HuH-7.5 (cell line): ENCODE results near the gene RAD50.
"Not testable (repeated sequence)": the region's sequence is repeated elsewhere in the genome, so short reads cannot be mapped to it uniquely, and the experiment has no call there.

Experiments
- DNase-seq: peaks from one replicate; pipeline ENCODE4 v3.0.0; 2011; ENCODE audit warnings: low spot score

Gene RAD50

DNA sequence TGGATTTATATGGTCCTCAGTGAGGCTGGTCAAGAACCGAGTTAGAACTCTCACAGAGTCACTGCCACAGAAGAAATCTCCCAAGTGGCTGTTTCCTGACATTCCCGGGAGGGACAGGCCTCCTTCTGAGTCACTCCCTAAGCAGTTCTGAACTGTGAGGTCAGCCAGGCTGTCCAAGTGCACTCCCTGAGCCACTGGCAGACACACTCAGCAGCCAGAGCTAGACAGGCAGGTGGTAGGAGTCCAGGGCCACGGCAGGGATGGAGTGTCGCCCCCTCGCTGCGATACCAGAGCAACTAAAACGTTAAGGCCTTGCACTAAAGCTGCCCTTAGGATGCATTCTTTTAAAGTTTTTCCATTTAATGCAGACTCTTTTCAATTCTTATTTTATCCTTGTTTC, 120.4 kb downstream of the RAD50 start:
- no peak for DNase-seq

DNA sequence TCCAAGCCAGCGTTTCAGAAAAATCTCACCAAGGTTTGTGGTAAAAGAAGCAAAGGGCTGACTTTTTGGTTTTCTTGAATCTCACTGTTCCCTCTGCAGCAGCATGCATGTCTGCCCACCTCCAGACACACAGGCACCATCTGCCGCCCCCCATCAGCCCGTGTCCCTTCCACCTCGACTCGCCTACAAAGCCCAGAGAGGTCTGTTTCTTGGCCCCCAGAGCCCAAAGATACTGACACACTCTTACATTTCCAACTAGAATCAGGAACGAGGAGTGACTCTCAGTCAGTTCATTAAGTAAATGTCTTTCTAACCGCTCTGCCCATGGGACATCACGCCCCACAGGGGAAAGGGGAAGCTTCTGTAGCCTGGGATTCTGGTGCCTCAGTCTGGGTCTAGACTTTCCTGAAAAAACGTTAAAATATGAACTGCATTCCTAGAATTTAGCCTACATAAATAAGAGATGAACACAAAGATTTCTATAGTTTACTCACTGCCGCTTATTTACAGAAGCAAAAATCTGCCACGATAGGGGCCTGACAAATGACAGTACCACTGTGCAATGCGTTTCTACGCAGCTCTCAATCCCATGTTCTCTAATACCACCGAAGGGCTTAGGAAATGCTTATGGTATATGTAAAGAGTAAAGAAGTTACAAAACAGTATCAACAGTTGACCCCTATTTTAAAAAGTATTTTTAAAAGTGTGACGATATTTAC, 121.1 kb downstream of the RAD50 start:
- no peak for DNase-seq

DNA sequence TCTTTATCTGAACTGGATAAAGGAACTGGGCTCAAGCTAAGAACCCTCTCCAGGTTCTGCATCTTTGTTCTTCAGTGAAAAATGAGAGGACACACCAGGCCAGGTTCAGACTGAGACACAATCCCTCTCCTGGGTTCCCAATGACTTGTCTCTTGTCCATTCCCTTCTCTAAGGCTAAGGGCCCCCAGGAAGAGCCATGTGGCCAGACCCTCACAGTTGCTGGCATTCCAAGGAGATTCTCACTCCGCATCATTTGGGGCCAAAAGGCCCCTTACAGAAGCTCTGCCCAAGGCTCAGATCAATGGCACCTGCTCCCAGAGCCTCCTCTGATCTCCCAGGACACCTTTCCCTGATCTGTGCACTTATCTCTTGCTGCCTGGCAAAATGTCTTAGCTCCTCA, 122.0 kb downstream of the RAD50 start:
- no peak for DNase-seq

DNA sequence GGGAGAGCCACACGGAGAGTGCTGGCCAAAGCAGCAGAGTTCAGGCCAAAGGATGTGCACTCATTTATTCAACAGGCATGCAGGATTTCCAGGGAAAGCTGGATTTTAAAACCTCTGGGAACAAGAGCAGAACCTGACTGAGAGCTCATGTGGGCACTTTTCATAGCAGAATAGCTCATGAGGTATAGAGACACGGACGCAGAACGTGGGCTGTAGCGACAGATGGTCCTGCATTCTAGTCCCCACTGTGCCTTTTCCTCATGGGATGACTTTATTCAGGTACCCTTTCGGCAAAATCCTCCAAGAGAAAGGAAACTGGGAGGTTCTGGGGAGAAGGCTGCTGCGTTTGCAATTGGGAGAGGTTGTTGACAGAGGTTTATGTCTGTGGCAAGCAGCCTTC, 122.4 kb downstream of the RAD50 start:
- DNase-seq: no peak

DNA sequence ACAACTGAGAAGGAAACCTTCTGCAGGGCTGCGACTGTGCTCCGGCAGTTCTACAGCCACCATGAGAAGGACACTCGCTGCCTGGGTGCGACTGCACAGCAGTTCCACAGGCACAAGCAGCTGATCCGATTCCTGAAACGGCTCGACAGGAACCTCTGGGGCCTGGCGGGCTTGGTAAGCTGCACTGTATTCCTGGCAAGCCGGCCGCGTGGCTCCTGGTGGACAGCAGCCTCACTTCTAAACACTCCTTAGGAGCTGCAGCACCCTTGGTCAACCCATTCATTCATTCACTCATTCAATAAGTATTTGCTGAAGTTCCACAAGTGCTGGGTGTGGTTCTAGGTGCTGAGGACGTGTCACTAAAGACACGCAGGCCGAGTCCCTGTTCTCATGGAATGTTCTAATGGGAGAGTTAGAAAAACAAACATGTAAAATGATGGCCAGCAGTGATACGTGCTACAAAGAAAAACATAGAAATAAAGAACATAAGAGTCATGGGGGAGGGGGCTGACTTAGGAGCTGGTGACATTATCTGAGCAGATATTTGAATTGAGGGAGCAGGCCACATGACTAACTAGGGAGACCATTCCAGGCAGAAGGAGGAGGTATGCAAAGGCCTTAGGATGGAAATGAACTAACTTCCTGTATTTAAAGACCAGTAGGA, 123.1 kb downstream of the RAD50 start:
- no peak for DNase-seq

DNA sequence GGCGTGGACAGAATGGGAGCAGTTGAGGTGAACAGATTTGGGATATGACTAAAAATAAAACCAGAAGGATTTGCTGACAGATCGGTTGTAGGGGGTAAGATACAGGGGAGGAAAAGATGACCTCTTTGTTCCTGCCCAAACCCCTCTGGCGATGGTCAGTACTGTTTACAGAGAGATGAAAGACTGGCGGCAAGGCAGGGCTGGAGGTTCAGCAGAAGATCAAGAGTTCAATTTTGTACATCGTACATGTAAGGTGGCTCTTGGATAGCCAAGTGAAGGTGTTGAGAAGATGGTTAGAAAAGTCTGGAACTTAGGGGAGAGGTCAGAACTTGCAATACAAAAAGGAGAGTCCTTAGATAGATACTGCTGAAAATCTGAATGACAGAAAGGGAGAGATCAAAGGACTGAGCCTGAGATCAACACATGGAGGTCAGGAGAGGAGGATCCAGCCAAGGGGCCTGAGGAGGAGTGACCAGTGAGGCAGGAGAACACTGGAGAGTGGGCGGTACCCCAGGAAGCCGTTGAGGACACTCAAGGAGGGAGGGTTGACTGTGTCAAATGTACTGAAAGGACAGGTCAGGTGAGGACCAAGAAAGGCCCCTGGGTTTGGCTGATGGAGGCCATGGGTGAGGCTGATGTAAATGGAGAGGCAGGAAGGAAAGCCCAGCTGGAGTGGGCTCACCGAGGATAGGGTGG, 124.2 kb downstream of the RAD50 start:
- DNase-seq: no peak

DNA sequence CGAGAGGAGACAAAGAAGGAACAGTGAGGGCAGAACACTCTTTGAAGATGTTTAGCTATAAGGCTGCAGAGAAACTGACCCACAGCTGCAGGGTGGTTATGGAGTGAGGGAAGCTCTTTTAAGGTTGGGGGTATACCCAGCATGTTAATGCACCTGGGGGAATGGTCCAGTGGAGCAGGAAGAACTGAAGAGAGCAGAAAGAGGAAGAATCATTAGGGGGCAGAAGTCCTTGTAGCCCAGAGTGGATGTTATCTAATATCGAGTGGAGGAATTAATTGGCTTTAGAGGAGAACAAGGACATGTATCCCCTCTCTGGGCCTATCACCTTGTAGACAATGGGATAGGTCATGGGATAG, 124.7 kb downstream of the RAD50 start:
- DNase-seq: no peak

DNA sequence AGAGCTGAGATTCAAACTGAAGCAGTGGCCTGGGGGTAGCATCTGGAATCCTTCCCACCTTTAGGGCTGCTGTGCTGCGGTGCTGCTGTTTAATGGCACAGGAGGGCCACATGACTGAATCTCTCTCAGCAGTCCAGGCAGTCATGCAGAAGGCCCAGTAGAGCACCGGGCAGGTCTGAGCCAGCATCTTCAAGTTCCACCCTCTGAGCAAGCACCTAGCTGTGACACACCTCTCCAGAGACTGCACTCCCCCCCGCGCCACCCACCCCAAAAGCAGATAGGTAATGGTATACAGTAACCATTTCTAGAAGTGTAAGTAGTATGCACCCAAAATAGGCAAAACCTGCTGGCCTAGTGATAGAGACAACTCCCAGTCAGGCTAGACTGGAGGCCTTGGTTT, 125.2 kb downstream of the RAD50 start:
- no peak for DNase-seq

DNA sequence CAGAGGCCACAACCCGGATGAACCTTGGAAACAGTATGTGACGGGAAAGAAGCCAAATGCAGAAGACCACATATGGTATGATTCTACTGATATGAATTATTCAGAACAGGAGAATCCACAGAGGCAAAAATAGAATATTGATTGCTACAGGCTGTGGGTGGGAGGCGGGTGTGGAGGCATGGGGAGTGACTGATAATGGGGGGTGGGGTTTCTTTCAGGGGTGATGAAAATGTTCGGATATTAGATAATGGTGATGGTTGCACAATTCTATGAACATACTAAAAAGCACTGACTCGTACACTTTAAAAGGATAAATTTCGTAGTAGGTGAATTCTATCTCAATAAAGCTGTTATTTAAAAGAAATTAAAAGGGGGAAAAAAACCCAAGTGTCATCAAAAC, 127.7 kb downstream of the RAD50 start:
- no peak for DNase-seq

DNA sequence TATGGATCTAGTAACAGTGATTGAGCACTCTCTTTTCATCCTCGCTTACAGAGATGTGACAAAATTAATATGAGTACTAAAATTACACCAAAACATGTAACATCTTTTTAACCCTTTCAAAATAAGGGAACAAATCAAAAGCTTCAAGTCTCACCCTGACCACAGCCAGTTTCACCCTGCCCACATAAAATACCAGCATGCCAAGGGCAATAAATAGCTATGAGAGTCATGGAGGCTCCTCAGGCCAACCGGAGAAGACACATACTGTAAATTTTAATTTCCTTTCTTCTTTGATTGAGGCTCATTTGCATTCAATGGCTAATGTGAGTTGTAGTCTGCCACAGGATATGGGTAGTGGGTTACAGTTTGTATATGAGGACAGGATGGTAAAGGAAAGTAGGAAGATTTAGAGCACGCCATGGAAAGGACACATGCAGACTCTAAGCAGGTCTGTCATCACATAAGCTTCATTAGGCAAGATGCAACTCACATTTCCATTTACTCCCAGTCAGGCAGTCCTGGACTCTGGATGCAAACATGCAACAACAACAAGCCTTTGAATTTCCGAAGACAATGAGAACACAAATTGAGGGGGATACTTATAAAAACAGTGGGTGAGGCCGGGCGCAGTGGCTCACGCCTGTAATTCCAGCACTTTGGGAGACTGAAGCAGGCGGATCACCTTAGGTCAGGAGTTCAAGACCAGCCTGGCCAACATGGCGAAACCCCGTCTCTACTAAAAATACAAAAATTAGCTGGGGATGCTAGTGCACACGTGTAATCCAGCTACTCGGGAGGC, 128.3 kb downstream of the RAD50 start:
- no peak for DNase-seq

DNA sequence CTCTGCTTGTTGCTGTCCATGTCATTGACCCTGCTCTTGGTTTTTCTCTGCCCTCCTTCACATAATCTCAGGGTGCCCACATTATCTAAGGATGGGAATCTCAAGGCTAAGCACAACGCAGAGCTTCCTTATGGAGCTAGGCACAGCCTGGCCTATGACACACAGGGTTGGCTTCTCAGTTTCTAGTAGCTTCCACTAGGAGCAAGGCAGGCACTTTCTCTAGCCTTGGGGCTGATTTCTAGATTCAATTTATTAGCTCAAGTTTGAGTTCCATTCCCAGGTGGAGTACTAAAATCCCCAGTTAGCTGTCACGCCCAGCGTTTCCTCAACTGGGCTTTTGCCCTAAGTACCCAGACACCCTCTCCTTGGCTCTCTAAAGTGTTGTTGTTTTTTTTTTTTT, 129.4 kb downstream of the RAD50 start:
- no peak for DNase-seq

DNA sequence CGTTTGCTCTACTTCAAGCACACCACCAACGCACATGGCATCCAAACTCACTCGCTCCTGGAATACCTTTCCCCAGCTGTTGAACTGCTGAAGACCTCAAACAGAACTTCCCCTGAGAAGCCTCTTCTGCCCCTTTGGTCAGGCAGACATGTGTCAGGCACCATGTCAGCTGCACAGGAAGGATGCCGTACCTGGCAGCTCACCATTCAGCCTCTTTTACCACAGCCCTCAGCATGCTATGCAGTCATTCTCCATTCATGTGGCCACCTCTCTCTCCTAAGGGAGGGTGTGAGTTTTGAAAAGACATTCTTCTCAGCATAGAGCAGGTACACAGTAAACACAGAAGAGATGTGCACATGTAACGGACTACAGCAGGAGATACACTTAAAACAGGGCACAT, 131.2 kb downstream of the RAD50 start:
- no peak for DNase-seq

DNA sequence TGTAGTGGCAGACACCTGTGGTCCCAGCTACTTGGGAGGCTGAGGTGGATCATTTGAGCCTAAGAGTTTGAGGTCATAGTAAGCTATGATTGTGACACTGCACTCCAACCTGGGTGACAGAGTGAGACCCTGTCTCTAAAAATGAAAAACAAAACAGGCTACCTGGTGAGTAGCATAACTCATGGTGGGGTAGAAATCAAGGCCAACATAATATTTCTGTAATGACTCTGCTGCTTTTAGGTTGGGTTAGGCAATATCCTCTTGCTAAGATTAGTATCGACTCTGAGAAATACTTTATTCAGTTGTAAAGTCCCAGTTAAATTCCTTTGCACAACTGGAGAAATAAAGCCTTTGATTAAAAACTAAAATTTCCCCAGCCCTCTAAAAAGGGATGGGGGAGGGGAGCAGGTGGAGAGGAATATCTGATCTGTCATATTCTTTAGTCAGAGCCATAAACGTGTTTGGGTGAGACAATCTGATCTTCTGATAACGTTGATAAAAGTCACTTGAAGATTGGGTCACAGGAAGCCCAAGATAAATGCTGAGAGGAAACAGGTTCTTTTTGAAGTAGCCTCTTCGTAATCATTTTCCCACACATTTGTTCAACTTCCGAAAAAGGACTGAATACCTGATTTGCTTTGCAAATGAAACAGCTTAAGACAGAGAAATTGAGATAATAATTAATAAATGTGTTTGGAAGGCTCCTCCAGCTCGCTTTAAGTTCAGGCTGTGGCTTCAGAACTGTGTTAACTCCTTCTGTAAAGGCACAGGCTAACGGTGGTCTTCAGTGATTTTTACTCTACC, 132.0 kb downstream of the RAD50 start:
- DNase-seq: no peak

DNA sequence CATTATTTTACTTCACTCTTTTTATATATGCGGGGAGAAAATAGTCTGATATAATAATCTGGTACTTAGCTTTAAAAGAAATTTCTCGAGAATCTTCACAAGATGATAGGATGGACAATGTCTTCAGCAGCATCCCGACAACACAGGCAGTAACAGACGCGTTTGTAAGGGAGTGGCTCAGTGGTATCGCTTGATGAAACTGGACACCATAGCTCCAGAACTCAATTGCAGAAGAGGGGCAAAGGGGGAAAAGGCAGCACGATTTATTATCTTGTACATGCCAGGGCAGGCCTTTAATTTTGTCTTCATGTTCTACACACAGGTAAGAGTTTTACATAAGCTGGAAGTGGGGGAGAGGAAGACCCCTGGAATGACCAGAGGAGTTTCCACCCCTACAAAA, 132.7 kb downstream of the RAD50 start:
- no peak for DNase-seq

DNA sequence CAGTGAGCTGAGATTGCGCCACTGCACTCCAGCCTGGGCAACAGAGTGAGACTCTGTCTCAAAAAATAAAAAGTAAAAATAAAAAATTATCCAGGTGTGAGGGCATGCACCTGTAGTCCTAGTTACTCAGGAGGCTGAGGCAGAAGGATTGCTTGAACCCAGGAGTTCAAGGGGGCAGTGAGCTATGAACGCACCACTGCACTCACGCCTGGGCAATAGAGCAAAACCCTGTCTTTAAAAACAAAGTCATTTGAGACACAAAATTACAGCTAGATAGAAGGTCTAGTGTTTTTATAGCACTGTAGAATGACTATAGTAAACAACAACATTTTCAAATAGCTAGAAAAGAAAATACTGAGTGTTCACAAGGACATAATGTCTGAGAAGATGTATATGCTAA, 133.4 kb downstream of the RAD50 start:
- DNase-seq: no peak

DNA sequence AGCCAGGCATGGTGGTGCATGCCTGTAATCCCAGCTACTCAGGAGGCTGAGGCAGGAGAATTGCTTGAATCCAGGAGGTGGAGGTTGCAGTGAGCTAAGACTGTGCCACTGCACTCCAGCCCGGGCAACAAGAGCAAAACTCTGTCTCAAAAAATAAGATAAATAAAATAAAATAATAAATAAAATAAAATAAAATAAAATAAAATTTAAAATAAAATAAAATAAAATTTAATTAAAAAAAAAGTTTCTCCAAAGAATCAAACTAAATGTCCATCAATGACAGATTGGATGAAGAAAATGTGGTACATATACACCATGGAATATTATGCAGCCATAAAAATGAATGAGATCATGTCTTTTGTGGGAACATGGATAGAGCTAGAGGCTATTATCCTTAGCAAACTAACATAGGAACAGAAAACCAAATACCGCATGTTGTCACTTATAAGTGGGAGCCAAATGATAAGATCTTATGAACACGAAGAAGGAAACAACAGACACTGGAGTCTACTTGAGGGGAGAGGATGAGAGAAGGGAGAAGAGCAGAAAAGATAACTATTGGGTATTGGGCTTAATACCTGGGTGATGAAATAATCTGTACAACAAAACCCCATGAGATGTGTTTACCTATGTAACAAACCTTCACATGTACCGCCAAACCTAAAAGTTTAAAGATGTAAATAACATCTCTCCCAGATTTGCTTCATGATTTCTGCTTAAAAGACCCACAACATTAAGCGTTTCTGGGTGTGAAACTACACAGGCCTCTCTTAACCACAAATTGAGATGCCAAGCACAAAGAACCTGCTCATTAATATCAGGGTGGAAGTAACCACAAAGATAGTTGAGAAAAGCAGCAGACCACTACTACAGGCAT, 135.2 kb downstream of the RAD50 start:
- not testable (repeated sequence) for DNase-seq

DNA sequence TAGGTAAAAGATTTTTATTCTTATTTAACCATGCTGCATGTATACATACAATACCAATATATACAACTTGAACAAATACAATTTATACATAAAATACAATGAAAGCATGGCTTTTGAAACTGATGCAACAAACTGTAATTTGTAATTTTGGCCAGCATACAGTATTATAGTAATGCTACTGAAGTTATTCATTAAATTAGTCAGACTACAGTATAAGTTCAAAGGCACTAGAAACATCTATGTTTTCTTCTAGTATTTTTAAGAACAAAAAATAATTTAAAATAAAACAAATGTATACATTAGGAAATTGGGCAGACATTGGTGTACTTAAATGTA, 135.8 kb downstream of the RAD50 start:
- DNase-seq: no peak
